SK-N-SH treated with all-trans-retinoic acid at 6 μM for 48 hours (cell line): Measurements from ENCODE around the gene POC1A.

ENCODE experiments used
- ATAC-seq: fragments of 200-7000 bp; cut with Tn5 transposase; 3 replicates; pipeline ENCODE4 v1.9.1; 2020; ENCODE audit warnings: mild to moderate bottlenecking, moderate library complexity
- BACH2 ChIP-seq: fragments of 250-450 bp; sonication (Bioruptor Pico); IDR thresholded peaks from 2 replicates; pipeline ENCODE4 v1.9.0; 2021; ENCODE audit warnings: mild to moderate bottlenecking, borderline replicate concordance
- CSDC2 ChIP-seq: fragments of 250-450 bp; sonication (Bioruptor Pico); IDR thresholded peaks from 2 replicates; pipeline ENCODE4 v1.5.0; 2020; ENCODE audit warnings: mild to moderate bottlenecking, moderate library complexity
- ESRRG ChIP-seq: fragments of 250-450 bp; sonication (Bioruptor Pico); IDR thresholded peaks from 2 replicates; pipeline ENCODE4 v1.6.1; 2021; ENCODE audit warnings: mild to moderate bottlenecking
- OSR1 ChIP-seq: fragments of 250-450 bp; sonication (Bioruptor Pico); IDR thresholded peaks from 2 replicates; pipeline ENCODE4 v1.8.0; 2022; ENCODE audit warnings: moderate library complexity, mild to moderate bottlenecking, inconsistent platforms
- PPARA ChIP-seq: fragments of 250-450 bp; sonication (Bioruptor Pico); IDR thresholded peaks from 2 replicates; pipeline ENCODE4 v1.5.0; 2020; ENCODE audit warnings: mild to moderate bottlenecking, borderline replicate concordance
- RARB ChIP-seq: fragments of 250-450 bp; sonication (Bioruptor Pico); IDR thresholded peaks from 2 replicates; pipeline ENCODE4 v1.8.0; 2021; ENCODE audit warnings: mild to moderate bottlenecking, moderate library complexity
- SNAI2 ChIP-seq: fragments of 250-450 bp; sonication (Bioruptor Pico); IDR thresholded peaks from 2 replicates; pipeline ENCODE4 v1.5.0; 2020; ENCODE audit warnings: mild to moderate bottlenecking, moderate library complexity
- TOX ChIP-seq: fragments of 250-450 bp; sonication (Bioruptor Pico); IDR thresholded peaks from 2 replicates; pipeline ENCODE4 v1.8.0; 2021; ENCODE audit warnings: mild to moderate bottlenecking, moderate library complexity, borderline replicate concordance
- ZC3H10 ChIP-seq: fragments of 250-450 bp; sonication (Bioruptor Pico); IDR thresholded peaks from 2 replicates; pipeline ENCODE4 v1.5.1; 2021; ENCODE audit warnings: mild to moderate bottlenecking, moderate library complexity
- ZFP3 ChIP-seq: fragments of 250-450 bp; sonication (Bioruptor Pico); IDR thresholded peaks from 2 replicates; pipeline ENCODE4 v1.5.0; 2020; ENCODE audit warnings: mild to moderate bottlenecking, moderate library complexity
- ZFP30 ChIP-seq: fragments of 450-650 bp; formaldehyde crosslinking; IDR thresholded peaks from 2 replicates; pipeline ENCODE4 v1.5.0; 2022; ENCODE audit warnings: mild to moderate bottlenecking, moderate library complexity
- ZNF565 ChIP-seq: fragments of 450-650 bp; formaldehyde crosslinking; conservative IDR thresholded peaks from 2 replicates; pipeline ENCODE4 v1.5.0; 2020; ENCODE audit warnings: low read depth, mild to moderate bottlenecking, moderate library complexity
- TF ChIP-seq, protein P1 (sequence below): fragments of 250-450 bp; sonication (Bioruptor Pico); IDR thresholded peaks from 2 replicates; pipeline ENCODE4 v1.5.1; 2021; ENCODE audit warnings: mild to moderate bottlenecking, moderate library complexity
- TF ChIP-seq, protein P2 (sequence below): fragments of 250-450 bp; sonication (Bioruptor Pico); IDR thresholded peaks from 2 replicates; pipeline ENCODE4 v1.5.0; 2020; ENCODE audit warnings: mild to moderate bottlenecking, moderate library complexity
- TF ChIP-seq, protein P3 (sequence below): fragments of 250-450 bp; sonication (Bioruptor Pico); IDR thresholded peaks from 2 replicates; pipeline ENCODE4 v1.5.1; 2020; ENCODE audit warnings: low read depth, mild to moderate bottlenecking, moderate library complexity
- TF ChIP-seq, protein P4 (sequence below): fragments of 250-450 bp; sonication (Bioruptor Pico); IDR thresholded peaks from 2 replicates; pipeline ENCODE4 v1.8.0; 2020; ENCODE audit warnings: mild to moderate bottlenecking, moderate library complexity, borderline replicate concordance
- TF ChIP-seq, protein P5 (sequence below): fragments of 250-450 bp; sonication (Bioruptor Pico); IDR thresholded peaks from 2 replicates; pipeline ENCODE4 v1.8.0; 2021; ENCODE audit warnings: low read depth, mild to moderate bottlenecking, moderate library complexity, borderline replicate concordance

POC1A gene

DNA sequence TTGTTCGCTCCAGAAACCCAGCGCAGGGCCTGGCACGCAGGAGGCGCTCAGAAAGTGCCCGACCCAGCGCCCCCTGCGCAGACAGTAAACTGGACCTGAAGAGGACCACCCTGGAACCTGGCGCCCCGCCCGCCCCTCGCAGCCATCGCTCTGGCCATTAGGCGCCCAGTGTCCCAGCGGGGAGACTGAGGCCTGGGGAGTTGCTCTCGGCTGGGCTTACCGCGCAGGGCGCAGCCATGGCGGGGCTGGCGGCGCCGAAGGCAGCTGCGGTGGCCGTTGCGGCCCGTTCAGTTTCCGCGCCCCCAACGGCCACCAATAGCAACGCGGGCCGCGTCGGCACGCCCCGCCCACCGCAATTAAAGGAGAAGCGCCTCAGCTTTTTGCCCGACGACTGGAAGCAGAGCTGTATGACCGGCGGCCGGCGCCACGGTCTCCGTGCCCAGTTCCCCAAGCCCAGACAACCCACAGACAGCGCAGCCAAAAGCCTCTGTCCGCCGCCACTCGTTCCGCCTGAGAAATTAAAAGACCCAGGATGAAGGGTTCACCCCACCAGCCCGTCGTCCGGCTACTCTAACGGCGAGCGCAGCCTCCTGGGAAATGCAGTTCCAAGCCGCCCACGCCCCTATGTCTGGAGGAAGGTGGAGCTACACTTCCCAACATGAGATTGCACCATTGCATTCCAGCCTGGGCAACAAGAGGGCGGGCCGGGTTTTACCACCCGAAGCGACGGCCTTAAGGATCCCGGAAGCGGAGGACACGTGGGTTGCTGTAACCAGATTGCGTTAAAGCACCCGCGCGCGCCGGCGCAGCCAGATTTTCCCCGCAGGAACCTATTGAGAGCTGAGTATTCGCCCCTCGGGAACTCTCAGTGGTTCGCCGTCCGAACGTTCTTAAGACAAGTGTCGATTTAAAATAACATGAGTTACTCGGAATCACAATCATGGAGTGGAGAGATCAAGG, at the start of gene POC1A:
POC1A (minus strand) TSS at position 289 of the 960 bp plus-strand sequence; CDS start at position 238, 51 bp downstream.
- TF ChIP-seq RARB (CRISPR knock-in tag), result no peak
- TF ChIP-seq, protein P1, sequence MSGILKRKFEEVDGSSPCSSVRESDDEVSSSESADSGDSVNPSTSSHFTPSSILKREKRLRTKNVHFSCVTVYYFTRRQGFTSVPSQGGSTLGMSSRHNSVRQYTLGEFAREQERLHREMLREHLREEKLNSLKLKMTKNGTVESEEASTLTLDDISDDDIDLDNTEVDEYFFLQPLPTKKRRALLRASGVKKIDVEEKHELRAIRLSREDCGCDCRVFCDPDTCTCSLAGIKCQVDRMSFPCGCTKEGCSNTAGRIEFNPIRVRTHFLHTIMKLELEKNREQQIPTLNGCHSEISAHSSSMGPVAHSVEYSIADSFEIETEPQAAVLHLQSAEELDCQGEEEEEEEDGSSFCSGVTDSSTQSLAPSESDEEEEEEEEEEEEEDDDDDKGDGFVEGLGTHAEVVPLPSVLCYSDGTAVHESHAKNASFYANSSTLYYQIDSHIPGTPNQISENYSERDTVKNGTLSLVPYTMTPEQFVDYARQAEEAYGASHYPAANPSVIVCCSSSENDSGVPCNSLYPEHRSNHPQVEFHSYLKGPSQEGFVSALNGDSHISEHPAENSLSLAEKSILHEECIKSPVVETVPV (CRISPR knock-in tag), result no peak
- TF ChIP-seq, protein P2, sequence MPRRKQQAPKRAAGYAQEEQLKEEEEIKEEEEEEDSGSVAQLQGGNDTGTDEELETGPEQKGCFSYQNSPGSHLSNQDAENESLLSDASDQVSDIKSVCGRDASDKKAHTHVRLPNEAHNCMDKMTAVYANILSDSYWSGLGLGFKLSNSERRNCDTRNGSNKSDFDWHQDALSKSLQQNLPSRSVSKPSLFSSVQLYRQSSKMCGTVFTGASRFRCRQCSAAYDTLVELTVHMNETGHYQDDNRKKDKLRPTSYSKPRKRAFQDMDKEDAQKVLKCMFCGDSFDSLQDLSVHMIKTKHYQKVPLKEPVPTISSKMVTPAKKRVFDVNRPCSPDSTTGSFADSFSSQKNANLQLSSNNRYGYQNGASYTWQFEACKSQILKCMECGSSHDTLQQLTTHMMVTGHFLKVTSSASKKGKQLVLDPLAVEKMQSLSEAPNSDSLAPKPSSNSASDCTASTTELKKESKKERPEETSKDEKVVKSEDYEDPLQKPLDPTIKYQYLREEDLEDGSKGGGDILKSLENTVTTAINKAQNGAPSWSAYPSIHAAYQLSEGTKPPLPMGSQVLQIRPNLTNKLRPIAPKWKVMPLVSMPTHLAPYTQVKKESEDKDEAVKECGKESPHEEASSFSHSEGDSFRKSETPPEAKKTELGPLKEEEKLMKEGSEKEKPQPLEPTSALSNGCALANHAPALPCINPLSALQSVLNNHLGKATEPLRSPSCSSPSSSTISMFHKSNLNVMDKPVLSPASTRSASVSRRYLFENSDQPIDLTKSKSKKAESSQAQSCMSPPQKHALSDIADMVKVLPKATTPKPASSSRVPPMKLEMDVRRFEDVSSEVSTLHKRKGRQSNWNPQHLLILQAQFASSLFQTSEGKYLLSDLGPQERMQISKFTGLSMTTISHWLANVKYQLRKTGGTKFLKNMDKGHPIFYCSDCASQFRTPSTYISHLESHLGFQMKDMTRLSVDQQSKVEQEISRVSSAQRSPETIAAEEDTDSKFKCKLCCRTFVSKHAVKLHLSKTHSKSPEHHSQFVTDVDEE (CRISPR knock-in tag), result no peak
- no peak for TF ChIP-seq SNAI2 (CRISPR knock-in tag)
- TF ChIP-seq BACH2 (CRISPR knock-in tag), result no peak
- no peak for TF ChIP-seq TOX
- TF ChIP-seq, protein P3, sequence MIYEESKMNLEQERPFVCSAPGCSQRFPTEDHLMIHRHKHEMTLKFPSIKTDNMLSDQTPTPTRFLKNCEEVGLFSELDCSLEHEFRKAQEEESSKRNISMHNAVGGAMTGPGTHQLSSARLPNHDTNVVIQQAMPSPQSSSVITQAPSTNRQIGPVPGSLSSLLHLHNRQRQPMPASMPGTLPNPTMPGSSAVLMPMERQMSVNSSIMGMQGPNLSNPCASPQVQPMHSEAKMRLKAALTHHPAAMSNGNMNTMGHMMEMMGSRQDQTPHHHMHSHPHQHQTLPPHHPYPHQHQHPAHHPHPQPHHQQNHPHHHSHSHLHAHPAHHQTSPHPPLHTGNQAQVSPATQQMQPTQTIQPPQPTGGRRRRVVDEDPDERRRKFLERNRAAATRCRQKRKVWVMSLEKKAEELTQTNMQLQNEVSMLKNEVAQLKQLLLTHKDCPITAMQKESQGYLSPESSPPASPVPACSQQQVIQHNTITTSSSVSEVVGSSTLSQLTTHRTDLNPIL (CRISPR knock-in tag), result no peak
- TF ChIP-seq ZNF565 (CRISPR knock-in tag), result no peak
- TF ChIP-seq, protein P4, sequence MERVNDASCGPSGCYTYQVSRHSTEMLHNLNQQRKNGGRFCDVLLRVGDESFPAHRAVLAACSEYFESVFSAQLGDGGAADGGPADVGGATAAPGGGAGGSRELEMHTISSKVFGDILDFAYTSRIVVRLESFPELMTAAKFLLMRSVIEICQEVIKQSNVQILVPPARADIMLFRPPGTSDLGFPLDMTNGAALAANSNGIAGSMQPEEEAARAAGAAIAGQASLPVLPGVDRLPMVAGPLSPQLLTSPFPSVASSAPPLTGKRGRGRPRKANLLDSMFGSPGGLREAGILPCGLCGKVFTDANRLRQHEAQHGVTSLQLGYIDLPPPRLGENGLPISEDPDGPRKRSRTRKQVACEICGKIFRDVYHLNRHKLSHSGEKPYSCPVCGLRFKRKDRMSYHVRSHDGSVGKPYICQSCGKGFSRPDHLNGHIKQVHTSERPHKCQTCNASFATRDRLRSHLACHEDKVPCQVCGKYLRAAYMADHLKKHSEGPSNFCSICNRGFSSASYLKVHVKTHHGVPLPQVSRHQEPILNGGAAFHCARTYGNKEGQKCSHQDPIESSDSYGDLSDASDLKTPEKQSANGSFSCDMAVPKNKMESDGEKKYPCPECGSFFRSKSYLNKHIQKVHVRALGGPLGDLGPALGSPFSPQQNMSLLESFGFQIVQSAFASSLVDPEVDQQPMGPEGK (CRISPR knock-in tag), result no peak
- no peak for TF ChIP-seq ZC3H10
- TF ChIP-seq OSR1 (CRISPR knock-in tag), result no peak
- no peak for TF ChIP-seq ESRRG
- TF ChIP-seq, protein P5, sequence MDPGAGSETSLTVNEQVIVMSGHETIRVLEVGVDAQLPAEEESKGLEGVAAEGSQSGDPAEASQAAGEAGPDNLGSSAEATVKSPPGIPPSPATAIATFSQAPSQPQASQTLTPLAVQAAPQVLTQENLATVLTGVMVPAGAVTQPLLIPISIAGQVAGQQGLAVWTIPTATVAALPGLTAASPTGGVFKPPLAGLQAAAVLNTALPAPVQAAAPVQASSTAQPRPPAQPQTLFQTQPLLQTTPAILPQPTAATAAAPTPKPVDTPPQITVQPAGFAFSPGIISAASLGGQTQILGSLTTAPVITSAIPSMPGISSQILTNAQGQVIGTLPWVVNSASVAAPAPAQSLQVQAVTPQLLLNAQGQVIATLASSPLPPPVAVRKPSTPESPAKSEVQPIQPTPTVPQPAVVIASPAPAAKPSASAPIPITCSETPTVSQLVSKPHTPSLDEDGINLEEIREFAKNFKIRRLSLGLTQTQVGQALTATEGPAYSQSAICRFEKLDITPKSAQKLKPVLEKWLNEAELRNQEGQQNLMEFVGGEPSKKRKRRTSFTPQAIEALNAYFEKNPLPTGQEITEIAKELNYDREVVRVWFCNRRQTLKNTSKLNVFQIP (CRISPR knock-in tag), result no peak
- TF ChIP-seq ZFP30 (CRISPR knock-in tag), result no peak
- TF ChIP-seq, all 23 proteins: peak for 0
- ATAC-seq, result peak; percentile 98

DNA sequence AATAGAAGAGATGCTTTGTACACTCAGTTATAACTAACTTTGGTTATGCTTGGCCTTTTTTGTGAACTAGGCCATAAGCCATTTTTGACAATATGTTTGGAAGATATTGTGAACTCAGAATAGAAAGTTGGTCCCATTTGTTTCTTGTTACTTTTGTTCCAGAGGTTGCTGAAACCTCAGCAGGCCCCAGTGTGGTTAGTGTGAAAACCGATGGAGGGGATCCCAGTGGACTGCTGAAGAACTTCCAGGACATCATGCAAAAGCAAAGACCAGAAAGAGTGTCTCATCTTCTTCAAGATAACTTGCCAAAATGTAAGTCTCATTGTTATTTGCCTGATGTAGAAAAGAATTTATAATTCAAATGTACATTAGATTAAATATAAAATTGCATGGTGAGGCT, 49.5 kb upstream of the POC1A start:
- no peak for TF ChIP-seq ESRRG
- no peak for TF ChIP-seq ZFP3 (CRISPR knock-in tag)
- TF ChIP-seq, protein P1 (CRISPR knock-in tag), result no peak
- no peak for TF ChIP-seq CSDC2 (CRISPR knock-in tag)
- no peak for TF ChIP-seq ZNF565 (CRISPR knock-in tag)
- TF ChIP-seq TOX, result no peak
- no peak for TF ChIP-seq SNAI2 (CRISPR knock-in tag)
- TF ChIP-seq, protein P4 (CRISPR knock-in tag), result no peak
- no peak for TF ChIP-seq PPARA (CRISPR knock-in tag)
- TF ChIP-seq ZFP30 (CRISPR knock-in tag), result no peak
- no peak for TF ChIP-seq BACH2 (CRISPR knock-in tag)
- TF ChIP-seq OSR1 (CRISPR knock-in tag), result no peak
- ATAC-seq, result no peak
